HepG2 (cell line): ENCODE data around the gene BCAR3. TPM values are rescaled to one million over a fixed set of nuclear protein-coding genes. Genes with fewer than 3 reads are reported as not detected.
A peak's percentile ranks its signal among the peaks of the same experiment; 100 is the strongest.

Experiments
- CSRNP2 ChIP-seq: sonication (generic); formaldehyde crosslinking; conservative IDR thresholded peaks from 2 replicates; pipeline ENCODE4 v1.8.0; 2022; ENCODE audit warnings: low read depth, missing genetic modification reagents
- DPF2 ChIP-seq: sonication (generic); formaldehyde crosslinking; IDR thresholded peaks from 2 replicates; pipeline ENCODE4 v1.4.0; 2020; ENCODE audit warnings: mild to moderate bottlenecking, low read depth, missing genetic modification reagents, borderline replicate concordance
- GLI4 ChIP-seq: sonication (generic); formaldehyde crosslinking; IDR thresholded peaks from 2 replicates; pipeline ENCODE4 v1.5.1; 2020; ENCODE audit warnings: missing genetic modification reagents, mild to moderate bottlenecking, moderate library complexity, borderline replicate concordance
- HMGXB4 ChIP-seq, 2 experiments: sonication (generic) in 1 of 2; formaldehyde crosslinking in 1 of 2; IDR thresholded peaks; 2 replicates each; pipeline versions ENCODE4 v1.4.0 to v1.6.1; 2018 to 2020; ENCODE audit warnings: missing genetic modification reagents in 2 of 2, borderline replicate concordance in 1 of 2, low read depth in 1 of 2, mild to moderate bottlenecking in 1 of 2, missing biosample characterization in 1 of 2
- HOMEZ ChIP-seq: IDR thresholded peaks from 2 replicates; pipeline ENCODE4 v1.6.1; 2016; ENCODE audit warnings: low read depth
- KDM2A ChIP-seq: sonication (generic); formaldehyde crosslinking; IDR thresholded peaks from 2 replicates; pipeline ENCODE4 v1.4.0; 2020; ENCODE audit warnings: low read depth, missing genetic modification reagents, borderline replicate concordance
- MATR3 ChIP-seq: sonication (generic); formaldehyde crosslinking; IDR thresholded peaks from 2 replicates; pipeline ENCODE4 v1.4.0; 2020; ENCODE audit warnings: missing genetic modification reagents
- MXI1 ChIP-seq: IDR thresholded peaks from 3 replicates; pipeline ENCODE4 v1.6.1; 2012; ENCODE audit warnings: low read depth, low read length, inconsistent platforms, borderline replicate concordance
- NCOR1 ChIP-seq: fragments of 200-600 bp; sonication (generic); IDR thresholded peaks from 2 replicates; pipeline ENCODE4 v1.7.0; 2017; ENCODE audit warnings: antibody characterized with exemption, low read length, borderline replicate concordance
- PPARG ChIP-seq: conservative IDR thresholded peaks from 2 replicates; pipeline ENCODE4 v1.6.1; 2016; ENCODE audit warnings: missing biosample characterization, missing genetic modification reagents
- RXRA ChIP-seq: sonication (generic); formaldehyde crosslinking; IDR thresholded peaks from 2 replicates; pipeline ENCODE4 v1.5.1; 2020; ENCODE audit warnings: missing genetic modification reagents
- SIN3A ChIP-seq: IDR thresholded peaks from 2 replicates; pipeline ENCODE4 v1.6.1; 2011; ENCODE audit warnings: low read depth, mild to moderate bottlenecking, control low read depth, low read length, borderline replicate concordance
- TBL1XR1 ChIP-seq: fragments of 150-350 bp; IDR thresholded peaks from 2 replicates; pipeline ENCODE4 v1.6.1; 2014; ENCODE audit warnings: borderline replicate concordance, low read length; ENCODE audit not compliant: partially characterized antibody
- TRIM24 ChIP-seq: sonication (generic); formaldehyde crosslinking; IDR thresholded peaks from 2 replicates; pipeline ENCODE4 v1.8.0; 2022; ENCODE audit warnings: mild to moderate bottlenecking, missing genetic modification reagents
- ZNF12 ChIP-seq: sonication (generic); formaldehyde crosslinking; IDR thresholded peaks from 2 replicates; pipeline ENCODE4 v1.5.0; 2020; ENCODE audit warnings: missing genetic modification reagents
- ZNF274 ChIP-seq: sonication (generic); formaldehyde crosslinking; IDR thresholded peaks from 2 replicates; pipeline ENCODE4 v1.5.1; 2020; ENCODE audit warnings: mild to moderate bottlenecking, missing genetic modification reagents
- ZNF280B ChIP-seq: sonication (generic); formaldehyde crosslinking; IDR thresholded peaks from 2 replicates; pipeline ENCODE4 v1.5.0; 2020; ENCODE audit warnings: missing genetic modification reagents, mild to moderate bottlenecking, borderline replicate concordance
- ZNF331 ChIP-seq: sonication (generic); formaldehyde crosslinking; IDR thresholded peaks from 2 replicates; pipeline ENCODE4 v1.4.0; 2020; ENCODE audit warnings: missing genetic modification reagents
- ZNF598 ChIP-seq: sonication (generic); formaldehyde crosslinking; IDR thresholded peaks from 2 replicates; pipeline ENCODE4 v1.5.1; 2020; ENCODE audit warnings: mild to moderate bottlenecking, missing genetic modification reagents, borderline replicate concordance
- ZNF788 ChIP-seq: sonication (generic); formaldehyde crosslinking; IDR thresholded peaks from 2 replicates; pipeline ENCODE4 v1.5.0; 2020; ENCODE audit warnings: mild to moderate bottlenecking, missing genetic modification reagents, borderline replicate concordance
- ZSCAN21 ChIP-seq: sonication (generic); formaldehyde crosslinking; IDR thresholded peaks from 2 replicates; pipeline ENCODE4 v1.8.0; 2022; ENCODE audit warnings: mild to moderate bottlenecking, missing genetic modification reagents, moderate library complexity, borderline replicate concordance
- polyA plus RNA-seq, 8 experiments: library from polyadenylated mRNA; depleted of rRNA in 3 of 8; stranded (reverse) in 7 of 8; unstranded in 1 of 8; fragments of >200 nt; fragmentation: Illumina TruSeq in 4 of 8; extraction: Trizol in 4 of 8; gene quantifications; 2 replicates each; pipeline versions ENCODE4 v1.2.1 to v1.2.3, GENCODE V29; 2011 to 2016; ENCODE audit warnings: low read depth in 4 of 8, missing spikeins in 1 of 8, mixed read lengths in 1 of 8; ENCODE audit not compliant: insufficient read depth in 1 of 8
- total RNA-seq, 5 experiments: library from RNA; depleted of rRNA; stranded (reverse); fragments of >200 nt; fragmentation: Illumina TruSeq; extraction: Trizol; gene quantifications; 2 replicates each; pipeline ENCODE4 v1.2.3, GENCODE V29; 2016; ENCODE audit warnings: low read depth in 1 of 5

The BCAR3 gene
- total and polyA plus RNA-seq, 2 of the 13 experiments (the other 11 are each of a cell fraction or from before 2014, with no cell fraction given): 3.6 to 4.8 TPM

GRCh38 chr1:93680420-93681100, 1.1 kb downstream of the BCAR3 start (continued):
- TF ChIP-seq ZNF331 (CRISPR knock-in tag) (0 out of 2 replicates have a peak, but pooled peaks have one; percentile 20), TRIM24 (CRISPR knock-in tag) (no peak), ZNF598 (0 out of 2 replicates have a peak, but pooled peaks have one; percentile 46), GLI4 (0 out of 2 replicates have a peak, but pooled peaks have one; percentile 37), PPARG (CRISPR knock-in tag) (no peak), MATR3 (CRISPR knock-in tag) (no peak), HMGXB4 (CRISPR knock-in tag; IDR thresholded peaks at IDR 0.05; ENCODE audit: borderline replicate concordance in 1 of 2, low read depth in 1 of 2) (peak; percentile 78 to 84), DPF2 (CRISPR knock-in tag) (no peak), MXI1 (peak; percentile 26; the same call in 1 of the 3 replicates), ZNF280B (CRISPR knock-in tag) (peak; percentile 51; the same call in 1 of the 2 replicates), CSRNP2 (CRISPR knock-in tag) (no peak), ZNF274 (peak; percentile 61; the same call in 1 of the 2 replicates), RXRA (CRISPR knock-in tag) (0 out of 2 replicates have a peak, but pooled peaks have one; percentile 5), ZNF788 (CRISPR knock-in tag) (peak; percentile 25; the same call in 1 of the 2 replicates), HOMEZ (CRISPR knock-in tag) (peak; percentile 13; the same call in 1 of the 2 replicates), SIN3A (no peak), ZSCAN21 (CRISPR knock-in tag) (0 out of 2 replicates have a peak, but pooled peaks have one; percentile 1), NCOR1 (no peak), KDM2A (CRISPR knock-in tag) (peak; percentile 54; the same call in 1 of the 2 replicates), TBL1XR1 (no peak), ZNF12 (CRISPR knock-in tag) (no peak)
